ENCODE results near the gene LGALS9.

DNA sequence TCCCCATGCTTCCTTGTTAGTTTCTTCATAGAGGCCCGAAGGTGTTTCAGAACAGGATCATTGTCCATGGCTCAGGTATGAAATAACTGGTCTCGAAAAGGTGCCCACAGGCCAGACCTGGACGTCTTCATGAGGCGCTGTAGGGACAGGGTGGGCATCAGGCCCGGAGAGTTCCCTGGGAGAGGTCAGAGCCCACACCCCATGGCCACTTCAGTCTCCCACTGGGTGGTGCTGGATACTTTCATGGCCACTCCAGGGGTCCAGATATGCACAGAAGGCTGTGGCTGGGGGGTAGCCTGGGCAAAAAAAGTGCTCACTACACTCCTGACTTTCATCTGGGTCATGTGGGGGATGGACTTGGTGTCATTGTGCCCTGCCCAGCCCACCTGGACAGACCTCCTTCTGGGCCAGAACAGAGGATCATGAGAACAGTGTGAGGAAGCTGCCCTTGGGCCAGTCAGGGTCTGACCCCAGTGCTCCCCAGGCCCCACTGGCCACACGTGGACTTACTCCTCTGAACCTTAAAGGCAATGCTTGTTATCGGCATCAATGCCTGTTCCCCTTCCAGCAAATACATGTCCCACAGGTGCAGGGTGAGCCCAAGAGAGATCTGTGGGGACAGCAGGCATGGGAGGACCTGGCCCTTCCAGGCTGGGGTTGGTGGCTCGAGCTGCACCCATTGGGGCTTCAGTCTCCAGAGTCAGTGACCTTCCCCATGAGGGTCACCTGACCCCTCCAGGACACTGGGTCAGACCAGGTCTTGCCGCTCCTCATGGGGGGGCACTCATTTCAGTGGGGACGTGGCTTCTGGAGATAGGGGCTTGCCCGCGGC is 36.9 kb downstream of the LGALS9 start:
- TF ChIP-seq, protein P1, sequence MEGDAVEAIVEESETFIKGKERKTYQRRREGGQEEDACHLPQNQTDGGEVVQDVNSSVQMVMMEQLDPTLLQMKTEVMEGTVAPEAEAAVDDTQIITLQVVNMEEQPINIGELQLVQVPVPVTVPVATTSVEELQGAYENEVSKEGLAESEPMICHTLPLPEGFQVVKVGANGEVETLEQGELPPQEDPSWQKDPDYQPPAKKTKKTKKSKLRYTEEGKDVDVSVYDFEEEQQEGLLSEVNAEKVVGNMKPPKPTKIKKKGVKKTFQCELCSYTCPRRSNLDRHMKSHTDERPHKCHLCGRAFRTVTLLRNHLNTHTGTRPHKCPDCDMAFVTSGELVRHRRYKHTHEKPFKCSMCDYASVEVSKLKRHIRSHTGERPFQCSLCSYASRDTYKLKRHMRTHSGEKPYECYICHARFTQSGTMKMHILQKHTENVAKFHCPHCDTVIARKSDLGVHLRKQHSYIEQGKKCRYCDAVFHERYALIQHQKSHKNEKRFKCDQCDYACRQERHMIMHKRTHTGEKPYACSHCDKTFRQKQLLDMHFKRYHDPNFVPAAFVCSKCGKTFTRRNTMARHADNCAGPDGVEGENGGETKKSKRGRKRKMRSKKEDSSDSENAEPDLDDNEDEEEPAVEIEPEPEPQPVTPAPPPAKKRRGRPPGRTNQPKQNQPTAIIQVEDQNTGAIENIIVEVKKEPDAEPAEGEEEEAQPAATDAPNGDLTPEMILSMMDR (IDR thresholded peaks at IDR 0.05) = no peak
- TF ChIP-seq POLR2AphosphoS5 (IDR thresholded peaks at IDR 0.05) = no peak
